H1 (cell line): Measurements from ENCODE around the gene IL21R. TPM values are rescaled to one million over a fixed set of nuclear protein-coding genes. Genes with fewer than 3 reads are reported as not detected.

ENCODE experiments used
- CTCF ChIA-PET: fragments of 300-600 bp; sonication (Branson Sonifier 250); formaldehyde crosslinking; loops from one replicate; lab custom pipeline; 2021; ENCODE audit not compliant: partially characterized antibody; lab: Charles Lee
- POLR2A ChIA-PET: fragments of 300-600 bp; sonication (Branson Sonifier 250); formaldehyde crosslinking; loops from one replicate; lab custom pipeline; 2021; ENCODE audit warnings: inconsistent platforms; ENCODE audit not compliant: partially characterized antibody; lab: Charles Lee
- DNase-seq, 2 experiments: peaks; one replicate each; pipeline versions ENCODE4 v3.0.0 to v3.0.0-alpha.2; 2010 to 2022; ENCODE audit warnings: low spot score in 2 of 2, low read depth in 1 of 2, mixed read lengths in 1 of 2
- FAIRE-seq: peaks from 2 replicates; lab custom pipeline; 2011; peaks lifted over from hg19 to GRCh38; lab: Jason Lieb, UNC
- H2AFZ ChIP-seq: 2 replicates; pipeline ENCODE4 v1.8.1; 2012; ENCODE audit warnings: low read length, inconsistent platforms
- H2AK5ac ChIP-seq: 2 replicates; pipeline ENCODE4 v1.6.1; 2013; ENCODE audit warnings: low read depth, low read length
- H2BK120ac ChIP-seq: replicated peaks from 2 replicates; pipeline ENCODE3; 2013; ENCODE audit warnings: low read depth, low read length, inconsistent platforms
- H2BK12ac ChIP-seq: 2 replicates; pipeline ENCODE4 v1.6.1; 2013; ENCODE audit warnings: low read depth, low read length
- H2BK15ac ChIP-seq: 2 replicates; pipeline ENCODE4 v1.6.1; 2013; ENCODE audit warnings: low read length
- H2BK20ac ChIP-seq: 2 replicates; pipeline ENCODE4 v1.6.1; 2013; ENCODE audit warnings: low read length
- H2BK5ac ChIP-seq: 2 replicates; pipeline ENCODE4 v1.6.1; 2013; ENCODE audit warnings: low read depth, low read length
- H3K14ac ChIP-seq: 2 replicates; pipeline ENCODE4 v1.6.1; 2013; ENCODE audit warnings: inconsistent platforms; ENCODE audit not compliant: insufficient read length
- H3K18ac ChIP-seq: 2 replicates; pipeline ENCODE4 v1.6.1; 2013; ENCODE audit warnings: low read length; ENCODE audit errors: extremely low read depth
- H3K23ac ChIP-seq: 2 replicates; pipeline ENCODE4 v1.6.1; 2013; ENCODE audit warnings: inconsistent platforms; ENCODE audit not compliant: insufficient read length
- H3K23me2 ChIP-seq: 2 replicates; pipeline ENCODE4 v1.6.1; 2013; ENCODE audit warnings: low read depth, low read length
- H3K27ac ChIP-seq: 2 replicates; pipeline ENCODE4 v1.6.1; 2011; ENCODE audit warnings: low read depth, low read length, inconsistent platforms
- H3K27me3 ChIP-seq, 4 experiments: replicated peaks in 1 of 4; 1 replicate in 1 of 4; 2 replicates in 3 of 4; pipeline versions ENCODE4 v1.6.1 to v1.8.1; 2011 to 2013; ENCODE audit warnings: low read length in 3 of 4, mild to moderate bottlenecking in 3 of 4, inconsistent platforms in 2 of 4, mixed read lengths in 2 of 4, moderate library complexity in 1 of 4; ENCODE audit not compliant: control insufficient read depth in 3 of 4, insufficient read depth in 3 of 4; ENCODE audit errors: extremely low read depth in 1 of 4
- H3K36me3 ChIP-seq, 4 experiments: 2 replicates each; pipeline versions ENCODE4 v1.6.1 to v1.8.1; 2011 to 2013; ENCODE audit warnings: mild to moderate bottlenecking in 4 of 4, low read length in 3 of 4, moderate library complexity in 2 of 4, control low read depth in 1 of 4, inconsistent platforms in 1 of 4; ENCODE audit not compliant: insufficient read depth in 4 of 4, control insufficient read depth in 2 of 4
- H3K4ac ChIP-seq: replicated peaks from 2 replicates; pipeline ENCODE3; 2013; ENCODE audit warnings: low read length, low read depth, mixed read lengths, inconsistent platforms; ENCODE audit not compliant: insufficient read length
- H3K4me1 ChIP-seq, 4 experiments: replicated peaks in 1 of 4; 1 replicate in 1 of 4; 2 replicates in 3 of 4; pipeline versions ENCODE4 v1.6.1 to v1.8.1; 2011 to 2013; ENCODE audit warnings: low read length in 3 of 4, inconsistent platforms in 2 of 4, mixed read lengths in 1 of 4; ENCODE audit not compliant: insufficient read depth in 4 of 4, control insufficient read depth in 3 of 4
- H3K4me2 ChIP-seq, 2 experiments: 2 replicates each; pipeline versions ENCODE4 v1.6.1 to v1.8.1; 2011 to 2013; ENCODE audit warnings: low read depth in 2 of 2, low read length in 2 of 2, control low read depth in 1 of 2, inconsistent platforms in 1 of 2, mild to moderate bottlenecking in 1 of 2; ENCODE audit not compliant: insufficient read depth in 1 of 2
- H3K4me3 ChIP-seq, 4 experiments: fragments of 200-600, 300-600 bp in 1 of 4; sonication (generic), shearing (Covaris generic), sonication (Bioruptor Twin) in 1 of 4; 2 replicates each; pipeline versions ENCODE4 v1.5.1 to v1.8.1; 2011 to 2016; ENCODE audit warnings: low read length in 4 of 4, low read depth in 3 of 4, control low read depth in 2 of 4, inconsistent platforms in 2 of 4, mild to moderate bottlenecking in 2 of 4, mixed read lengths in 1 of 4, moderate library complexity in 1 of 4; ENCODE audit not compliant: insufficient read depth in 2 of 4; ENCODE audit errors: extremely low read depth in 1 of 4
- H3K56ac ChIP-seq: replicated peaks from 2 replicates; pipeline ENCODE3; 2013; ENCODE audit warnings: low read depth, mild to moderate bottlenecking, mixed read lengths, low read length, inconsistent platforms; ENCODE audit not compliant: insufficient read length
- H3K79me1 ChIP-seq: 2 replicates; pipeline ENCODE4 v1.6.1; 2013; ENCODE audit warnings: low read depth, low read length, control low read depth
- H3K79me2 ChIP-seq, 2 experiments: 2 replicates each; pipeline versions ENCODE4 v1.6.1 to v1.8.1; 2012 to 2013; ENCODE audit warnings: low read length in 2 of 2, mild to moderate bottlenecking in 2 of 2, inconsistent platforms in 1 of 2; ENCODE audit not compliant: insufficient read depth in 2 of 2, control insufficient read depth in 1 of 2
- H3K9ac ChIP-seq, 4 experiments: replicated peaks in 1 of 4; 1 replicate in 1 of 4; 2 replicates in 3 of 4; pipeline versions ENCODE4 v1.6.1 to v1.8.1; 2011 to 2013; ENCODE audit warnings: low read depth in 3 of 4, low read length in 3 of 4, control low read depth in 2 of 4, mild to moderate bottlenecking in 2 of 4, moderate library complexity in 2 of 4, inconsistent platforms in 1 of 4; ENCODE audit errors: extremely low read depth in 1 of 4
- H3K9me3 ChIP-seq, 2 experiments: 2 replicates each; pipeline versions ENCODE4 v1.6.1 to v1.8.1; 2012 to 2013; ENCODE audit warnings: mild to moderate bottlenecking in 2 of 2, moderate library complexity in 2 of 2, control low read depth in 1 of 2, inconsistent platforms in 1 of 2, low read depth in 1 of 2, low read length in 1 of 2, mixed read lengths in 1 of 2; ENCODE audit not compliant: insufficient read depth in 2 of 2
- H4K20me1 ChIP-seq, 2 experiments: replicated peaks in 1 of 2; 2 replicates each; pipeline versions ENCODE3 to v1.8.1; 2011 to 2013; ENCODE audit warnings: inconsistent platforms in 2 of 2, low read length in 2 of 2, mild to moderate bottlenecking in 1 of 2; ENCODE audit not compliant: insufficient read depth in 2 of 2, control insufficient read depth in 1 of 2
- H4K5ac ChIP-seq: 2 replicates; pipeline ENCODE4 v1.6.1; 2013; ENCODE audit warnings: low read length, low read depth, mixed read lengths, inconsistent platforms; ENCODE audit not compliant: insufficient read length
- H4K8ac ChIP-seq: 2 replicates; pipeline ENCODE4 v1.8.0; 2013; ENCODE audit warnings: mild to moderate bottlenecking, moderate library complexity, low read length, inconsistent platforms; ENCODE audit not compliant: insufficient read depth; ENCODE audit errors: extremely low read depth
- H4K91ac ChIP-seq: replicated peaks from 2 replicates; pipeline ENCODE3; 2013; ENCODE audit warnings: low read length, mixed read lengths, inconsistent platforms; ENCODE audit not compliant: insufficient read length
- BRCA1 ChIP-seq: IDR thresholded peaks from 2 replicates; pipeline ENCODE4 v1.6.1; 2012; ENCODE audit warnings: low read depth, low read length, improper control_type of control experiment
- CHD2 ChIP-seq: IDR thresholded peaks from 2 replicates; pipeline ENCODE4 v1.6.1; 2012; ENCODE audit warnings: low read length, improper control_type of control experiment
- CREB1 ChIP-seq: IDR thresholded peaks from 2 replicates; pipeline ENCODE4 v1.6.1; 2012; ENCODE audit warnings: inconsistent platforms
- CTBP2 ChIP-seq: IDR thresholded peaks from 2 replicates; pipeline ENCODE4 v1.7.0; 2011; ENCODE audit warnings: borderline replicate concordance, mild to moderate bottlenecking, moderate library complexity, mixed read lengths, low read length; ENCODE audit not compliant: insufficient read depth, insufficient read length
- EP300 ChIP-seq, 2 experiments: IDR thresholded peaks; 1 replicate in 1 of 2; 2 replicates in 1 of 2; pipeline ENCODE4 v1.6.1; 2011 to 2012; ENCODE audit warnings: low read depth in 2 of 2, low read length in 2 of 2, mild to moderate bottlenecking in 2 of 2, borderline replicate concordance in 1 of 2, inconsistent platforms in 1 of 2, moderate library complexity in 1 of 2
- HDAC6 ChIP-seq: IDR thresholded peaks from one replicate; pipeline ENCODE4 v1.7.1; 2012; ENCODE audit warnings: low read depth, mild to moderate bottlenecking, inconsistent platforms, low read length, moderate library complexity
- POLR2AphosphoS5 ChIP-seq: IDR thresholded peaks from 2 replicates; pipeline ENCODE4 v1.6.1; 2011; ENCODE audit warnings: low read depth, low read length
- SIN3A ChIP-seq, 2 experiments: IDR thresholded peaks in 1 of 2; conservative IDR thresholded peaks in 1 of 2; 2 replicates each; pipeline ENCODE4 v1.6.1; 2011 to 2012; ENCODE audit warnings: low read length in 2 of 2, improper control_type of control experiment in 1 of 2, low read depth in 1 of 2, mild to moderate bottlenecking in 1 of 2
- SIRT6 ChIP-seq: IDR thresholded peaks from one replicate; pipeline ENCODE4 v1.7.1; 2012; ENCODE audit warnings: low read length, inconsistent platforms
- SP1 ChIP-seq: IDR thresholded peaks from 2 replicates; pipeline ENCODE4 v1.6.1; 2011; ENCODE audit warnings: low read depth, low read length
- TCF12 ChIP-seq: IDR thresholded peaks from 2 replicates; pipeline ENCODE4 v1.6.1; 2011; ENCODE audit warnings: low read depth, mild to moderate bottlenecking, low read length
- YY1 ChIP-seq: IDR thresholded peaks from 2 replicates; pipeline ENCODE4 v1.6.1; 2011; ENCODE audit warnings: low read depth, mild to moderate bottlenecking, low read length
- WGBS, 2 experiments: shearing (Covaris generic) in 1 of 2; methylation state at CpG; one replicate each; pipeline versions ENCODE4 v1.1.6 to v1.1.7; 2013 to 2015; ENCODE audit warnings: low lambda C conversion rate in 2 of 2, mixed read lengths in 2 of 2, inconsistent platforms in 1 of 2, low coverage in 1 of 2, missing lambda C conversion rate in 1 of 2; ENCODE audit not compliant: insufficient replicate concordance in 2 of 2, insufficient coverage in 1 of 2, insufficient read length in 1 of 2; ENCODE audit errors: extremely low coverage in 1 of 2, missing lambda C conversion rate in 1 of 2; 5-methylcytosine and 5-hydroxymethylcytosine counted together
- polyA plus RNA-seq, 7 experiments: library from polyadenylated mRNA; depleted of rRNA in 3 of 7; stranded (reverse) in 5 of 7; unstranded in 2 of 7; fragments of >200 nt in 5 of 7; fragments of 200-250 nt in 2 of 7; gene quantifications; 1 replicate in 5 of 7; 2 replicates in 1 of 7; 4 replicates in 1 of 7; pipeline versions ENCODE4 v1.2.1 to v1.2.3, GENCODE V29; 2011 to 2013; ENCODE audit warnings: missing spikeins in 2 of 7, mixed read lengths in 2 of 7
- total RNA-seq: library from RNA; stranded (reverse); fragmentation: NEBNext Ultra II Directional; extraction: Animal tissue kit (Norgen Biotek cat#: 25700); gene quantifications from 2 replicates; pipeline ENCODE4 v1.2.1, GENCODE V29; 2021
- TF ChIP-seq, protein P1 (sequence below): IDR thresholded peaks from 2 replicates; pipeline ENCODE4 v1.6.1; 2011; ENCODE audit warnings: low read length, improper control_type of control experiment

Gene IL21R
- total and polyA plus RNA-seq, 2 of the 8 experiments (the other 6 are each of a cell fraction or from before 2014, with no cell fraction given), result 0.34 to 0.70 TPM

DNA sequence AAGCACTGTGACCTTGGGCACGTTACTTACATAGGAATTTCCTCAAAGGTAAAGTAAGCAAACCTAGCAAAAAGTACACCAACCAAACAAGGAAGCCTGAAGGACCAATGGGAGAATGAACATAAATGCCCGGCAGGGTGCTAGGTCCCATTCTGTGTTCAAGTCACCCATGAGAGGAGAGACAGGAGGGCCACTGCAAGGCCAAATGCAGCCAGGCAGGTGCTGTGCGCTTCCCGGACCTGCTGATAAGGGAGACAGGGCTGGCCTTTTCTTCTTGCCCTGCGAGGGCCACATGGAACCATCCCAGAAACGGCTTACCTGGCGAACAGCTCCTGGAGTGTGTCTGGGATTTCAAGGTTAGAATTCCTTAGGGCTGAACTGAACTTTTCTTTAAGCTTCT is 78.8 kb downstream of the IL21R start:
- no peaks in the 10 kb centered on the region for H3K9me3 ChIP-seq
- no peak overlapping the region for H2BK12ac ChIP-seq
- H2BK15ac ChIP-seq, result no peak overlapping the region
- no peak overlapping the region for H2BK120ac ChIP-seq
- H4K5ac ChIP-seq, result no peak overlapping the region
- no peak overlapping the region for H3K4me2 ChIP-seq
- FAIRE-seq (no peak), DNase-seq (no peak)
- H3K79me2 ChIP-seq, result no peaks in the 10 kb centered on the region
- TF ChIP-seq YY1, result no peak
- TF ChIP-seq SIRT6, result no peak
- TF ChIP-seq SIN3A (conservative IDR thresholded peaks at IDR 0.05 in 1 of 2, IDR thresholded peaks at IDR 0.05 in 1 of 2; ENCODE audit: low read depth in 1 of 2, low read length in 2 of 2), result no peak
- no peak for TF ChIP-seq BRCA1
- no peak for TF ChIP-seq SP1
- TF ChIP-seq CTBP2, result no peak
- no peak for TF ChIP-seq CHD2
- no peak for TF ChIP-seq EP300 (IDR thresholded peaks at IDR 0.05; ENCODE audit: borderline replicate concordance in 1 of 2, low read depth in 2 of 2, low read length in 2 of 2)
- no peak for TF ChIP-seq TCF12
- TF ChIP-seq, protein P1, sequence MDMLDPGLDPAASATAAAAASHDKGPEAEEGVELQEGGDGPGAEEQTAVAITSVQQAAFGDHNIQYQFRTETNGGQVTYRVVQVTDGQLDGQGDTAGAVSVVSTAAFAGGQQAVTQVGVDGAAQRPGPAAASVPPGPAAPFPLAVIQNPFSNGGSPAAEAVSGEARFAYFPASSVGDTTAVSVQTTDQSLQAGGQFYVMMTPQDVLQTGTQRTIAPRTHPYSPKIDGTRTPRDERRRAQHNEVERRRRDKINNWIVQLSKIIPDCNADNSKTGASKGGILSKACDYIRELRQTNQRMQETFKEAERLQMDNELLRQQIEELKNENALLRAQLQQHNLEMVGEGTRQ, result no peak
- no peak for TF ChIP-seq HDAC6
- TF ChIP-seq CREB1, result no peak
- TF ChIP-seq POLR2AphosphoS5, result no peak
- H2BK5ac ChIP-seq, result no peak overlapping the region
- H4K8ac ChIP-seq, result no peak overlapping the region
- no peaks in the 10 kb centered on the region for H3K4me1 ChIP-seq
- H2BK20ac ChIP-seq, result no peak overlapping the region
- H3K4me3 ChIP-seq, result no peak overlapping the region
- no peaks in the 10 kb centered on the region for H3K23me2 ChIP-seq
- no peak overlapping the region for H3K18ac ChIP-seq
- H2AK5ac ChIP-seq, result no peak overlapping the region
- H3K4ac ChIP-seq, result no peak overlapping the region
- H4K20me1 ChIP-seq, result peaks cover 2 to 3% of the 10 kb centered on the region in 2 experiments
- H3K79me1 ChIP-seq, result no peaks in the 10 kb centered on the region; the same call in 1 of the 2 replicates
- no peak overlapping the region for H3K23ac ChIP-seq
- ChIA-PET CTCF (interaction anchor here (2.1 kb wide), 1 partner anchor 35 kb away, joined by 6 read pairs; no protein-coding TSS in a partner anchor), POLR2A (no interaction called here)
- no peak overlapping the region for H3K9ac ChIP-seq
- no peak overlapping the region for H3K27ac ChIP-seq
- H4K91ac ChIP-seq, result no peak overlapping the region
- H3K14ac ChIP-seq, result no peak overlapping the region
- WGBS, 2 experiments, result 92% methylated on average over 7 of the region's 7 CpGs; no CpG with 5 or more reads in 1 of the 2 experiments
- peaks cover 48 to 90% (median 76%) of the 10 kb centered on the region in 4 experiments for H3K36me3 ChIP-seq
- H2AFZ ChIP-seq, result no peak overlapping the region
- no peak overlapping the region for H3K56ac ChIP-seq
- H3K27me3 ChIP-seq, result no peaks in the 10 kb centered on the region
